Ishikawa (cell line): Measurements from ENCODE around the gene BTG2.

Experiments used
- CREB1 ChIP-seq: IDR thresholded peaks from 2 replicates; pipeline ENCODE4 v1.6.1; 2012; ENCODE audit warnings: low read depth
- FOXM1 ChIP-seq: IDR thresholded peaks from 2 replicates; pipeline ENCODE4 v1.6.1; 2012; ENCODE audit warnings: low read depth, borderline replicate concordance
- RAD21 ChIP-seq: IDR thresholded peaks from 2 replicates; pipeline ENCODE4 v1.6.1; 2012; ENCODE audit warnings: low read depth

DNA sequence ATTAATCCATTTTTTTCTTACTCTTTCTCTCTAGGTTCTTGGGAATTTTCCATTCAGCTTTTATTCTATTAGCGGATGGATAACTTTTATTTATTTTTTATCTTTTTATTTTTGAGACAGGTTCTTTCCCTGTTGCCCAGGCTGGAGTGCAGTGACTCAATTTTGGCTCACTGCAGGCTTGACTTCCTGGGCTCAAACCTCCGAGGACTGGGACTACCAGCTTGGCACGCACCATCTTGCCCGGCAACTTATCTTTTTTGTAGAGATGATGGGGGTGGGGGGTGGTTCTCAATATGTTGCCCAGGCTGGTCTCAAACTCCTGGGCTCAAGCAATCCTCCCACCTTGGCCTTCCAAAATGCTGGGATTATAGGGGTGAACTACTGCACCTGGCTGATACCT, 39.8 kb upstream of the BTG2 start:
- TF ChIP-seq FOXM1: no peak
- TF ChIP-seq RAD21: no peak
- no peak for TF ChIP-seq CREB1
